Forelimb muscle (tissue), 1 donor: ENCODE measurements around the gene TSPOAP1. TPM values are rescaled to one million over a fixed set of nuclear protein-coding genes. Genes with fewer than 3 reads are reported as not detected.

Experiments used
- DNase-seq: peaks from one replicate; pipeline ENCODE4 v3.0.0-alpha.2; 2013; ENCODE audit warnings: low read depth
- polyA plus RNA-seq: library from polyadenylated mRNA; unstranded; fragments of 120-200 nt; gene quantifications from one replicate; pipeline ENCODE4 v1.2.1, GENCODE V29; 2013; ENCODE audit not compliant: insufficient read length

TSPOAP1 gene
- polyA plus RNA-seq, 1 donor, result 5.8 TPM

GRCh38 chr17:58277107-58277801 is 51.3 kb downstream of the TSPOAP1 start:
- DNase-seq, result no peak

DNA sequence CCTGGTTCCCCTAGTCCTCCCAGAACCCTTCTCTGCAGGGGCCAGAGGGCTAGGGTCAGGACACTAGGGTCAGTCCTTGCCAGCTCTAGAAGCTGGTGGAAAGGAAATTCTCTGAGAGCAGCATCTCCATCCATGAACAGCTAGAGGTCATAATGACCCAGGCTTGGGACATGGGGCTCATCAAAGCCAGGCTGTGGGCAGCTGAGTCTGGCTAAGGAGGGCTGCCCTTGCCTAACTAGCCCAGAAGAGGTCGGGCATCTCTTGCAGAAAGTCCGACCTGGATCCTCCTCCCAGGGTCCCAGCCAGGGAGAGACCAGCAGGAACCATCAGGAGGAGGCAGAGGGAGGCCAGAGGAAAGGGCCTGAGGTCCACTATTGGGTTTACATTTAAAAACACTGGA is 52.2 kb downstream of the TSPOAP1 start:
- DNase-seq, result no peak

- no peak for DNase-seq
Observed at GRCh38 chr17:58275417-58275816, 53.2 kb downstream of the TSPOAP1 start.

DNA sequence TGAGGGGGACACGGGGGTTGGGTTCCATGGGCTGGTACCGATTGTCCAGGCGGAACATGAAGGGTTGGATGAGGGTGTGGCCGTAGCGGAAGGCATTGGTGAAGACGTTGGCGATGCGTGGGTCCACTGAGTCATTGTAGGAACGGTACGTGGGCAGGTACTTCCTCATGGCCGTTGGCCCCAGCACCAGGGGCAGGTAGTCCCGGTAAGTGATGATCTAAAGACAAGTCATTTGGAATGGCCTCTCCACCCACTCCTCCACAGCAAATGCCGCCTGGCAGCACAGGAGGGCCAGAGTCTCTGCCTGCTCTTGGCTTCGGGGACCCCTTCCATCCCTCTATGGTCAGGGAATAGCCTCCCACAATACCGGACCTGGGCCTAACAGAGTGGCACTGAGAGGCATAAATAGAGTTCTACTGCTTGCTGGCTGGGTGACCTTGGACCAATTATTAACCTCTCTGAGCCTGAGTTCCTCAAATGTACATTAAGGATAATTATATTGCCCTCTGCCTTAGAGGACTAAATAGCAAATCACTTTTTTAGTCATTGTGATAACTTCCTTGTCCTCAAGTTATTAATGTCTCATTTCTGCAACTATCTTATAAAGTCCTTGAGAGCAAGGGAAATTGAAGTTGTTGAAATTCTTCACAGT is 55.0 kb downstream of the TSPOAP1 start:
- DNase-seq, result no peak

DNA sequence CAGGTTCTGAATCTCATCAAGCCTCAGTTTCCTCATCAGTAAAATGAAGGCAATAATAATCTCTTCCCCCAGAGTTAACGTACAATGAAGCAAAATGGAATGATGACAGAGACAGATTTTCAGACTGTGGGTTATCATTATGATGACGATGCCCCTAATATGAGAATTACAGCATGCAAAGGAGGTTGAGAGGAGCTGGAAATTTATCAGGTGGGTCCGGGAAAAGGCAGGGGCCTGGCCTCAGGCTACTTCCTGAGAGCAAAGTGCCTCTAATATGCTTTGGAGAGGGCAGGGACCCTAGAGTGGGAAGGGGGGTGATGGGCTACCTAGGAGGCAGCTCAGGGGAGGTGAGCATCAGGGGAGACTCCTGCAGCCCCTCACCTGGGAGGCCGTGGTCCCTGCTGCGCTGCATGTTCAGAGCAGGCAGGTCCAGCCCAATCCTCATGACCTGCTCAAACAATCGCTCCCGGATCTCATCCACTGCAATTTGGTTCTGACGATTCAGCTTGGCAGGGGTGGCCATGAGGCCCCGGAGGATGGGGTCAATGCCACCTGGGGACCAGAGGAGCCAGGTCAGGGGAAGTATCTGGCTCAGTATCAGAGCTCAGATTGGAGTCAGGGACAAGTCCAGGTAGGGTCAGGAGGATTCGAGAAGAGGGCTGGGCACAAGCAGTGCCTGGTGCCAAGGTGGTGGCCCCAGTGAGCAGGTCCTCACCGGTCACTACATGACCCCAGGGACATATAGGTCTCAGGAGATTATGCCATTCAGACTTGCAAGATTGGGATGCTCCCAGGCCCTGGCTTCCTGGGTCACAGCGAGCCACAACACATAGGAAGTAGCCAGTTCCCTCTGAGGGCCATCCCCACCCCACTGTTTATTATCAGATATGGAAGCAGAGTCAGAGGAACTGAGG is 56.0 kb downstream of the TSPOAP1 start:
- DNase-seq, result no peak

DNA sequence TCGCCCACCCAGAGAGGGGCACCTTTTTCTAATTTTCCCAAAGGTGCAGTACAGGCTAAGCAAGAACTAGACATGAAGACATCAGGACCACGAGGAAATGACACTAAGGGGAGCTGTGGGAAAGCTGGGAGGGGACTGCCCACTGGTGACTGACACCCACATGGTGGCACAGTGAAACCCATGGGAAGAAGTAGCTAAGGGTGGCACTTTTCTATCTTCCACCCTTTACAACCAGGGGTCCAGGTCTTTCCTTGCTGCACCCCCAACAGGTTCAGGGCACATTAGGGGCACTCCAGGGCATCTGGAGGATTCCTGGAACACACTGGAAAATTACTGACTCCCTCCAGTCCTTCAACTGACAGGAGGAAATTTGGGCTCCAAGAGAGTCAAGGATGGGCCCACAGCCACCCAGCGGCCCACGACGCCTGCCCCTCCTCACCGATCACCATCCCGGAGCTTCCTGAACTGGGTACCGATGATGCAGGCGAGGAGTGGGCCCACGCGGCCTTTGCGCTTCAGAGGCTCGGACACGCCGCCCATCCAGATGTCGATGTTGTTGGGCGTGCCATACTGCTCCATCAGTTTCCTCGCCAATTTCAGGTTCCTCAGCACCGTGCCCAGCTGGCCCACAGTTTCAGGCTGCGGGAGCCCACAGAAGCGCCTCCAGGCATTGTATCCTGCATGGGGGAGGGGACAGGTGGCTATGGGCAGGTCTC is 57.2 kb downstream of the TSPOAP1 start:
- DNase-seq, result no peak

DNA sequence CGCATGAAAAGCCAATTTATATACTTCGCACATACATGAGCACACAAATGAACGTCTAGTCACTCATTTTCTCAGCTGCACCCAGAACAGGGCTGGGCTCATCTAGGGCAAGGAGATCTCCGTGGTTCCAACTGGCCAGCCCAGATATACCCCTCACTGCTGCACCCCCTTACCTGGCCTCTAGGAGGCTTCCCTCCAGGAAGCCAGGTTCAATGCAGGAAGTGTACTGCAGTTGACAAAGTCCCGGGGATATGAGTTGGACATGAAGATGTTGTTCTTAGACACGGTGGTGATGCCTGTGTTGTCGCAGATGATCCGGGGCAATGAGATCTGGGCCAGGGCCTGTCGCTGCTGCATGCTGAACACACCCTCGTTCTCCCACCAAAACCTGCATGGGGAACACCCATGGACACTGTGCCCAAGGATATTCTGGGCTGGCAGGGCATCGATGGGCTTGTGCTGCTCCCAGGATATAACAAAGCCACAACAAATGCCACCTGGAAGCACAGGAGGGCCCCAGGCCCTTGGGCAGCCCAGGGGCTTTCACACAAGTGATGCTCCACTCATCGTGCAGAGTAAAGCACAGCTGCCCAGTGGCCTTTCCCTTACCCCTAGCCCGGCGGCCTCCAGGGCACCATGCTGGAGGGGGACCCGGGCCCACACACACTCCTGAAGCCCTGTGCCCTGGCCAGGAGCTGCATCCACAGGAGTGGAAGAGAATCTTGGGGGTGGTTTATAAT is 57.9 kb downstream of the TSPOAP1 start:
- DNase-seq, result no peak

DNA sequence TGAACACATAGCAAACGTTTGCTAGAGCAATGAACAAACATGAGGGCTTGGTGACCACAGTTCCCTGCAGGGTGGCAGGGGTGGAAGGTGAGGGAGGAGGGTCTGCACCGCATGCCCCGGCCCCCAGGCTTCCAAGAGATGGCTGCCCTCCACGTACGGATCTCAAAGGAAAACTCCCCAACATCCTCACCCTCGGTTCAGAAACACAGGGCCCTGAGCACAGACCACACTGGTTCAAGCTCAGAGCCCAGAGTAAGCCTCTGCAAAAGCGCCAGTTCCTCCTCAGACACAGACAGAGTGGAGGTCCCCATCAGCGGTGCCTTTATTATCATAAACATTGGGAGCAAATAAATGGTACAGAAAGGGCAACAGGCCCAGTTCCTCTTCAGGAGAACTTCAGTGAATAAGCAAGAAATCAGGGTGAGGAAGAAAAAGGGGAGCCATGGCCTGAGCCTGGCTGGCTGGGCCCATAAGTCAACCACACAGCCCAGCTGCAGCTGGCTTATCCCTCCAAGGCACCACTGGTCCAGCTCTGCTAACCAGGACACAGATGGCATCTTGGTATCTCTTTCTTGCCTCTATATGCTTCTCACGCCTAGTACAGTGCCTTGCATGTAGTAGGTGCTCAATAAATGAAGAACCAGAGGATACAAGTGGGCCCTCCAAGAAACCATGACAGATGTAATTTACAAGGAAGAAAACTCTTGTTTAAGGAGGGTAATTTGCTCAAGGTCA is 58.9 kb downstream of the TSPOAP1 start:
- DNase-seq, result no peak

GRCh38 chr17:58268774-58269556 is 59.6 kb downstream of the TSPOAP1 start:
- DNase-seq, result no peak

DNA sequence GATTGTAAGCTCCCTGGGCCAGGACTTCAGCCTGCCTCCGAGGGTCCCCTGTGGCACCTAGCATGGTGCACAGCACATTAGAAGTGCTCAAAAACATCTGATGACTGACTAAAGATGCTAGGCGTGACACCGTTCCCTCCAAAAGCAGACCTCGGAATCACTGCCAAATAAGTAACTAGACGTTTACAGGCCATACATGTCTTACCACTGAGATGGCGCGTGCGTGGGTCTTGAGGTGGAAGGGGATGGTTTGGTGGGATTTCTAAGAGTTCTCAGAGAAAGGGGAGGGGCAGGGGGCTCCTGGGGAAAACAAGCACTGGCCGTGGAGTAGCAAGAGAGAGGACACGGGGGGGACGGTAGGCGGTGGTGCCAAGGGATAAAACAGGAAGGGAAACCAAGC is 60.3 kb downstream of the TSPOAP1 start:
- DNase-seq, result no peak

DNA sequence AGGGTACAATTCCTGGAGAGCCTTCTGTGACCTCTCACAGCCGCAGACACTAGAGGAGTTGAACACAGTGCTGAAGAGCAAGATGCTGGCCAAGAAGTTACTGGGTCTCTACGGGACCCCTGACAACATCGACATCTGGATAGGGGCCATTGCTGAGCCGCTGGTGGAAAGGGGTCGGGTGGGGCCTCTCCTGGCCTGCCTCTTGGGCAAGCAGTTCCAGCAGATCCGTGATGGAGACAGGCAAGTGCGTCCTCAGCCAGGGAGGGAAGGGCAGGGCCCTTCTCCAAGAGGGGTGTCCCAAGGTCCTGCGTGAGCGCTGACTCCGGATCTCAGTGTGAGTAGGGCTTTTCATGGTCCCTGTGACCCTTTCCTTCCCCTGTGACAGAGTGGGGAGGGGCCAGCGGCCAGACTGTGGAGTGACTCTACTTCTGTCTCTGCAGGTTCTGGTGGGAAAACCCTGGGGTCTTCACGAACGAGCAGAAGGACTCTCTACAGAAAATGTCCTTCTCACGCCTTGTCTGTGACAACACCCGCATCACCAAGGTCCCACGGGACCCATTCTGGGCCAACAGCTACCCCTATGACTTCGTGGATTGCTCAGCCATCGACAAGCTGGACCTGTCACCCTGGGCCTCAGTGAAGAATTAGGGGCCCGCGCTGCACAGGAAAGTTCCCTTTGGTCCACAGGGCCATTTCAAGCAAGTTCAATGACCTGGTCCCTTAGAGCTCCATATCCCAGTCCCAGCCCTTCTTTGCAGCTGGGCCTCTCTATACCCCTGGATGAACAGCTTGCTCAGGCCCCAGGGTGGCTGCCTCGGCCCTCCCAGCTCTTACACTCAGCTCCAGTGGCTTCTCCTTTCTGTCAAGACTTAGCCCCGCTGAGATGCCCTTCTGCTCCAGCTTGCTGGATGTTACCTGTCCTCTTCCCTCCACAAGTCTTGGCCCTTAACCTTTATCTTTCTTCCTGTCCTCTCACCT is 61.0 kb downstream of the TSPOAP1 start:
- DNase-seq, result no peak

DNA sequence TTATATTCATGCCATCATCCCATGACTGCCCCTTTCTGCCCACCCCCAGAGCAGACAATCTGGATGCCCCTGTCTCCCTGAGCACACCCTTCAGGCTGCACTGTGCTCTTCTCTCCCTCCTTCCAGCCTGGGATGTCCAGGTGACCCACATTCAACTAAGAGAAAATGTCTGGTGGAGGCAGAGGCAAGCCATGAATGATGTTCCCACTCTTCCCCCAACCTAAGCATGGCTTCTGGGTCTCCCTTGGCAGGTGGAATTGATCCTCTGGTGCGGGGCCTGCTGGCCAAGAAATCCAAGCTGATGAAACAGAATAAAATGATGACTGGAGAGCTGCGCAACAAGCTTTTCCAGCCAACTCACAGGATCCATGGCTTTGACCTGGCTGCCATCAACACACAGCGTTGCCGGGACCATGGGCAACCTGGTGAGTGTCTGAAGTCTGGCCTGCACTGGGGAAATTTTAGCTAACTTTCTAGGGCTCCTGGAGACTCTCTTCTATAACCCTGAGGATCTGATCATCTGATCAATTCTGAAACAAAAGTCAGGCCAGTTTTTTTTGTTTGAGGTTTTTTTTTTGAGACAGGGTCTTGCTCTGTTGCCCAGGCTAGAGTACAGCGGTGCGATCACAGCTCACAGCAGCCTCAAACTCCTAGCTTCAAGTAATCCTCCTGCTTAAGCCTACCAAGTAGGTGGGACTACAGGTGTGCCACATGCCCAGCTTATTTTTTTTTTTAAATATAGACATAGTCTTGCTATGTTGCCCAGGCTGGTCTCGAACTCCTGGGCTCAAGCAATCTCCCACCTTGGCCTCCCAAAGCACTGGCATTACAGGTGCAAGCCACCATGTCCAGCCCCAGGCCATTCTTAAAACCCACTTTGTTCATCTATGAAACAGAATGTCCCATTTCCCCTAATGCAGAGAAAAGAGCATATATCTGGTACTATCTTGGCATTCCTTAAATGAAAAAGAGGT is 62.4 kb downstream of the TSPOAP1 start:
- no peak for DNase-seq

DNA sequence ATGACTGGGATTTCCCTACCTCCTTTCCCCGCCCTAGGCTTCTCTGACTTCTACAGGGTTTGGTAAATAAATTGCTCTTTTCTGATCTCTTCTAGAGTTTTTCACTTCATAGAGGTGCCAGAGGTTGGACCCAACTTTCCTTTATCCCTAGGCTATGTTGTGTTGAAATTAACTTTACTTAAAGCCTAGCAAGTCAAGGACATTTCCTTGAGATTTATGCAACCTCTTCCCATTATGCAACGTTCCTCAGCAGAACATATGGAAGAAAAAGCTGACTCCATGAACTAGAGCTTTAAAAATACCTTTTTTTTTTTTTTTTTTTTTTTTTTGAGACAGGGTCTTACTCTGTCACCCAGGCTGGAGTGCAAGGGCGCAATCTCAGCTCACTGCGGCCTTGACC is 63.3 kb downstream of the TSPOAP1 start:
- no peak for DNase-seq

DNA sequence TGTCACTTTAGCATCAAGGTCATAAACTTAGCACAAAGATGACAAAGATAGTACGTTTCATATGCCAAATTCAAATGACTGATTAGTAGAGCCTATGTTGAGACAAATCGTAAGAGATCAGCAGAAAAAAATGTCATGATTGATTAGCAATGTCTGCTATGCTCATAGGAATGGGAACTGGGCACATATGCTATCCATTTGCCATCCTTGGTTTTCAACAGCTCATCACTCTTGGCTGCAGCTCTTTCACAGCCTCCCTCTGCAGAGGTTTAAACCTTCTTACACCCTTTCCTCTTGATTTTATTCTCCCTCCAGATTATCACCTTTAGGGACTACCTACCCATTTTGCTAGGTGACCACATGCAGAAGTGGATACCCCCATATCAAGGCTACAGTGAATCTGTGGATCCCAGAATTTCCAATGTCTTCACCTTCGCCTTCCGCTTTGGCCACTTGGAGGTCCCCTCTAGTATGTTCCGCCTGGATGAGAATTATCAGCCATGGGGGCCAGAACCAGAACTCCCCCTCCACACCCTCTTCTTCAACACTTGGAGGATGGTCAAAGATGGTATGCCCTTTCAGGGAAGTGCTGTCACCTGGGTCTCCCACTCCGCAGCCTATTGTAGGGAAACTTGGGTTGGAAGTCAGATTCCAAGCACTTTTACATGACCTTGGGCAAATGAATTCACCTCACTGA is 64.0 kb downstream of the TSPOAP1 start:
- DNase-seq, result no peak

GRCh38 chr17:58263773-58264172 is 64.8 kb downstream of the TSPOAP1 start:
- no peak for DNase-seq

GRCh38 chr17:58262149-58262548 is 66.4 kb downstream of the TSPOAP1 start:
- no peak for DNase-seq

DNA sequence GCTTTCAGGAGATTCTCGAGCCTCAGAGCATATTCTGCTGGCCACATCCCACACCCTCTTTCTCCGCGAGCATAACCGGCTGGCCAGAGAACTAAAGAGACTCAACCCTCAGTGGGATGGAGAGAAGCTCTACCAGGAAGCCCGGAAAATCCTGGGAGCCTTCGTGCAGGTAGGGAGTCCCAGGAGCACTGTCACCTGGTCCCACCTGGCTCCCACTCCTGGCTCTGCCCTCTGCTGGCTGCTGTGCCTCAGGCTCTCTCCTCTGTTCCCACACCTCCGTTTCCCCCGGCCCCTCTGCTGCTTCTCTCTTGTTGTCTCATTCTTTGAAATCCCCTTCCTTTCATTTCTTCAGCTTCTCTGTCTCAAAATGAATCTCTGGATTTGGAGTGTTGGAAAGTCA is 73.8 kb downstream of the TSPOAP1 start:
- DNase-seq, result no peak
